ENCODE data around the gene DHX30. TPM values are rescaled to one million over a fixed set of nuclear protein-coding genes. Genes with fewer than 3 reads are reported as not detected.

The DHX30 gene
- total RNA-seq, 1 experiment from 2014 or later, result 89.3 TPM

- no peak for DNase-seq (ENCODE audit: low spot score)
These were observed 49.1 kb downstream of the DHX30 start for GRCh38 chr3:47851888-47852603.

GRCh38 chr3:47852604-47853602 lies 50.0 kb downstream of the DHX30 start:
- DNase-seq (ENCODE audit: low spot score), result no peak

- DNase-seq (ENCODE audit: low spot score), result no peak
These were observed 51.3 kb downstream of the DHX30 start for GRCh38 chr3:47854267-47854666.

- DNase-seq (ENCODE audit: low spot score), result no peak
These were observed 52.0 kb downstream of the DHX30 start for GRCh38 chr3:47854720-47855455.

GRCh38 chr3:47855461-47856383 lies 52.8 kb downstream of the DHX30 start:
- DNase-seq (ENCODE audit: low spot score), result no peak

- no peak for DNase-seq (ENCODE audit: low spot score)
These were observed 53.7 kb downstream of the DHX30 start for GRCh38 chr3:47856669-47857068.

GRCh38 chr3:47857151-47857550 lies 54.2 kb downstream of the DHX30 start:
- DNase-seq (ENCODE audit: low spot score), result no peak

GRCh38 chr3:47859956-47860605 lies 57.1 kb downstream of the DHX30 start:
- no peak for DNase-seq (ENCODE audit: low spot score)

- DNase-seq (ENCODE audit: low spot score), result no peak
These were observed 60.6 kb downstream of the DHX30 start for GRCh38 chr3:47863391-47864128.

- no peak for DNase-seq (ENCODE audit: low spot score)
These were observed 62.3 kb downstream of the DHX30 start for GRCh38 chr3:47865192-47865591.

GRCh38 chr3:47867451-47868044 lies 64.6 kb downstream of the DHX30 start:
- DNase-seq (ENCODE audit: low spot score), result no peak

GRCh38 chr3:47868306-47868705 lies 65.4 kb downstream of the DHX30 start:
- no peak for DNase-seq (ENCODE audit: low spot score)

GRCh38 chr3:47870156-47870555 lies 67.2 kb downstream of the DHX30 start:
- no peak for DNase-seq (ENCODE audit: low spot score)

GRCh38 chr3:47870702-47871260 lies 67.8 kb downstream of the DHX30 start:
- no peak for DNase-seq (ENCODE audit: low spot score)

- no peak for DNase-seq (ENCODE audit: low spot score)
These were observed 68.5 kb downstream of the DHX30 start for GRCh38 chr3:47871389-47871788.

GRCh38 chr3:47872916-47873315 lies 70.0 kb downstream of the DHX30 start:
- DNase-seq (ENCODE audit: low spot score), result no peak

GRCh38 chr3:47874438-47874837 lies 71.5 kb downstream of the DHX30 start:
- DNase-seq (ENCODE audit: low spot score), result no peak

- DNase-seq (ENCODE audit: low spot score), result no peak
These were observed 72.0 kb downstream of the DHX30 start for GRCh38 chr3:47874913-47875312.

GRCh38 chr3:47877290-47877689 lies 74.4 kb downstream of the DHX30 start:
- DNase-seq (ENCODE audit: low spot score), result no peak

Data from HT-29 (cell line).